IMR-90 (cell line): ENCODE measurements around the gene CEACAM16. TPM values are rescaled to one million over a fixed set of nuclear protein-coding genes. Genes with fewer than 3 reads are reported as not detected.
A peak's percentile ranks its signal among the peaks of the same experiment; 100 is the strongest.

Experiments
- ATAC-seq: fragments of 200-7000 bp; cut with Tn5 transposase; 2 replicates; pipeline ENCODE4 v1.9.1; 2020; ENCODE audit warnings: low read depth, mild to moderate bottlenecking, moderate library complexity
- BruUV-seq: library from RNA; stranded (reverse); fragments of 400-500 nt; replicated peaks from 2 replicates; lab custom pipeline; 2021; lab: Mats Ljungman, UMichigan
- CTCF ChIA-PET: fragments of 300-600 bp; formaldehyde crosslinking; extraction: SDS; loops from one replicate; lab custom pipeline; 2021; ENCODE audit warnings: antibody characterized with exemption; lab: Yijun Ruan, JAX
- POLR2A ChIA-PET: fragments of 300-600 bp; sonication (Branson Sonifier 250); formaldehyde crosslinking; loops from one replicate; lab custom pipeline; 2022; ENCODE audit warnings: antibody characterized with exemption; ENCODE audit not compliant: unreplicated experiment; lab: Charles Lee
- DNase-seq: peaks from one replicate; pipeline ENCODE4 v3.0.0; 2013
- H2AFZ ChIP-seq: replicated peaks from 2 replicates; pipeline ENCODE3; 2013; ENCODE audit warnings: low read length, mild to moderate bottlenecking; ENCODE audit not compliant: poor library complexity
- H2AK5ac ChIP-seq: 2 replicates; pipeline ENCODE4 v1.6.1; 2013; ENCODE audit warnings: low read depth, low read length, inconsistent platforms
- H2AK9ac ChIP-seq: replicated peaks from 2 replicates; pipeline ENCODE3; 2013; ENCODE audit warnings: mild to moderate bottlenecking, low read depth, low read length, moderate library complexity; ENCODE audit not compliant: poor library complexity
- H2BK120ac ChIP-seq: 2 replicates; pipeline ENCODE4 v1.6.1; 2013; ENCODE audit warnings: low read depth, low read length, inconsistent platforms
- H2BK15ac ChIP-seq: 3 replicates; pipeline ENCODE4 v1.6.1; 2013; ENCODE audit warnings: low read depth, low read length, inconsistent platforms
- H2BK20ac ChIP-seq: 2 replicates; pipeline ENCODE4 v1.6.1; 2013; ENCODE audit warnings: low read depth, mild to moderate bottlenecking, inconsistent platforms, low read length, moderate library complexity
- H2BK5ac ChIP-seq: 2 replicates; pipeline ENCODE4 v1.6.1; 2013; ENCODE audit warnings: mild to moderate bottlenecking, low read depth, low read length, inconsistent platforms; ENCODE audit not compliant: poor library complexity, severe bottlenecking
- H3K14ac ChIP-seq: replicated peaks from 2 replicates; pipeline ENCODE4 v1.6.1; 2013; ENCODE audit warnings: low read depth, low read length, inconsistent platforms
- H3K18ac ChIP-seq: 2 replicates; pipeline ENCODE4 v1.6.1; 2013; ENCODE audit warnings: low read depth, low read length, control low read depth
- H3K23ac ChIP-seq: 2 replicates; pipeline ENCODE4 v1.6.1; 2013; ENCODE audit warnings: low read depth, low read length, inconsistent platforms
- H3K27ac ChIP-seq: 2 replicates; pipeline ENCODE4 v1.5.1; 2013; ENCODE audit warnings: mild to moderate bottlenecking, control low read depth, low read length; ENCODE audit not compliant: insufficient read depth
- H3K27me3 ChIP-seq: 2 replicates; pipeline ENCODE4 v1.6.1; 2013; ENCODE audit warnings: low read length; ENCODE audit not compliant: control insufficient read depth, insufficient read depth
- H3K36me3 ChIP-seq: 2 replicates; pipeline ENCODE4 v1.6.1; 2013; ENCODE audit warnings: low read length, mixed read lengths; ENCODE audit not compliant: control insufficient read depth, insufficient read depth
- H3K4ac ChIP-seq: 2 replicates; pipeline ENCODE4 v1.6.1; 2013; ENCODE audit warnings: low read depth, low read length, inconsistent platforms
- H3K4me1 ChIP-seq: 2 replicates; pipeline ENCODE4 v1.6.1; 2013; ENCODE audit warnings: low read length, mixed read lengths; ENCODE audit not compliant: control insufficient read depth, insufficient read depth
- H3K4me2 ChIP-seq: 2 replicates; pipeline ENCODE4 v1.6.1; 2013; ENCODE audit warnings: low read depth, mild to moderate bottlenecking, control low read depth, low read length, moderate library complexity
- H3K4me3 ChIP-seq: 2 replicates; pipeline ENCODE4 v1.5.1; 2013; ENCODE audit warnings: low read depth, mild to moderate bottlenecking, control low read depth, low read length, moderate library complexity; ENCODE audit not compliant: insufficient read depth
- H3K56ac ChIP-seq: 2 replicates; pipeline ENCODE4 v1.6.1; 2013; ENCODE audit warnings: low read length, inconsistent platforms; ENCODE audit not compliant: insufficient read depth; ENCODE audit errors: extremely low read depth
- H3K79me1 ChIP-seq, 2 experiments: 2 replicates each; pipeline ENCODE4 v1.6.1; 2013; ENCODE audit warnings: low read length in 2 of 2, inconsistent platforms in 1 of 2, low read depth in 1 of 2
- H3K9ac ChIP-seq: 2 replicates; pipeline ENCODE4 v1.6.1; 2013; ENCODE audit warnings: low read depth, low read length, control low read depth
- H3K9me1 ChIP-seq: 2 replicates; pipeline ENCODE4 v1.6.1; 2013; ENCODE audit warnings: low read length, inconsistent platforms; ENCODE audit not compliant: insufficient read depth
- H3K9me3 ChIP-seq: 2 replicates; pipeline ENCODE4 v1.6.1; 2013; ENCODE audit warnings: low read length; ENCODE audit not compliant: control insufficient read depth, insufficient read depth
- H4K20me1 ChIP-seq: 2 replicates; pipeline ENCODE4 v1.6.1; 2013; ENCODE audit warnings: low read length, inconsistent platforms; ENCODE audit not compliant: insufficient read depth
- H4K5ac ChIP-seq: 2 replicates; pipeline ENCODE4 v1.6.1; 2013; ENCODE audit warnings: mild to moderate bottlenecking, low read depth, low read length, control low read depth
- H4K8ac ChIP-seq, 2 experiments: 2 replicates each; pipeline ENCODE4 v1.6.1; 2013; ENCODE audit warnings: low read depth in 2 of 2, low read length in 2 of 2, control low read depth in 1 of 2, inconsistent platforms in 1 of 2
- H4K91ac ChIP-seq: 2 replicates; pipeline ENCODE4 v1.6.1; 2013; ENCODE audit warnings: low read depth, low read length, inconsistent platforms; ENCODE audit not compliant: insufficient read depth
- BHLHE40 ChIP-seq: fragments of 150-350 bp; IDR thresholded peaks from 2 replicates; pipeline ENCODE4 v1.6.1; 2016; ENCODE audit warnings: mild to moderate bottlenecking, low read depth, low read length
- FOS ChIP-seq: fragments of 150-350 bp; IDR thresholded peaks from 2 replicates; pipeline ENCODE4 v1.6.1; 2016; ENCODE audit warnings: low read depth, low read length
- MAFK ChIP-seq: IDR thresholded peaks from 2 replicates; pipeline ENCODE4 v1.6.1; 2012; ENCODE audit warnings: low read depth, low read length, improper control_type of control experiment
- MAZ ChIP-seq: IDR thresholded peaks from 2 replicates; pipeline ENCODE4 v1.6.1; 2012; ENCODE audit warnings: low read depth, mild to moderate bottlenecking, low read length, improper control_type of control experiment, moderate library complexity, borderline replicate concordance
- MXI1 ChIP-seq: IDR thresholded peaks from 2 replicates; pipeline ENCODE4 v1.6.1; 2012; ENCODE audit warnings: low read depth, mild to moderate bottlenecking, low read length, moderate library complexity, borderline replicate concordance
- NFE2L2 ChIP-seq: fragments of 150-350 bp; IDR thresholded peaks from 2 replicates; pipeline ENCODE4 v1.6.1; 2016; ENCODE audit warnings: low read depth, mild to moderate bottlenecking, low read length
- POLR2A ChIP-seq: IDR thresholded peaks from 2 replicates; pipeline ENCODE4 v1.6.1; 2012; ENCODE audit warnings: mild to moderate bottlenecking, low read depth, low read length
- RCOR1 ChIP-seq: IDR thresholded peaks from 2 replicates; pipeline ENCODE4 v1.6.1; 2012; ENCODE audit warnings: mild to moderate bottlenecking, low read length, improper control_type of control experiment; ENCODE audit not compliant: insufficient replicate concordance
- WGBS, 2 experiments: methylation state at CpG; one replicate each; pipeline versions ENCODE4 v1.1.5 to v1.1.7; 2013; ENCODE audit warnings: missing lambda C conversion rate in 2 of 2; ENCODE audit not compliant: insufficient read length in 1 of 2; ENCODE audit errors: extremely low coverage in 2 of 2; 5-methylcytosine and 5-hydroxymethylcytosine counted together
- dilution Hi-C: fragments of 300-500 bp; cut with HindIII; formaldehyde crosslinking; loops from one replicate; pipeline ENCODE4 v1.14.3; 2018; ENCODE audit warnings: low sequenced_read_pairs; ENCODE audit not compliant: unreplicated experiment
- in situ Hi-C: fragments of 300-500 bp; cut with MboI; formaldehyde crosslinking; loops from 3 replicates; pipeline ENCODE4 v1.14.3; 2019; ENCODE audit warnings: low sequenced_read_pairs, inconsistent platforms, mixed read lengths
- intact Hi-C: fragments of 100-400 bp; cut with micrococcal nuclease; formaldehyde crosslinking; loops from 2 replicates; pipeline ENCODE4 v1.10.0; 2022
- polyA plus RNA-seq, 3 experiments: library from polyadenylated mRNA; depleted of rRNA; stranded (reverse); fragments of >200 nt; gene quantifications; 2 replicates each; pipeline ENCODE4 v1.2.3, GENCODE V29; 2012; ENCODE audit warnings: low replicate concordance in 1 of 3
- total RNA-seq: library from RNA; depleted of rRNA; stranded (reverse); fragments of >200 nt; gene quantifications from 2 replicates; pipeline ENCODE4 v1.2.3, GENCODE V29; 2012

The CEACAM16 gene
- total and polyA plus RNA-seq, 2 of the 4 experiments (the other 2 are of a cell fraction) = not detected

GRCh38 chr19:44756089-44756562 is 57.2 kb downstream of the CEACAM16 start:
- H2BK5ac ChIP-seq = no peak overlapping the region
- DNase-seq (no peak), ATAC-seq (no peak)
- peak overlapping the region; percentile 78; the same call in 1 of the 2 replicates for H4K91ac ChIP-seq
- H3K18ac ChIP-seq = no peak overlapping the region
- H3K4ac ChIP-seq = peak overlapping the region; percentile 78
- peaks cover 54% of the 10 kb centered on the region for H3K4me1 ChIP-seq
- H3K27me3 ChIP-seq = no peaks in the 10 kb centered on the region
- BruUV-seq = no TSS peak
- H3K4me2 ChIP-seq = no peak overlapping the region
- intact Hi-C loops = loop anchor here (5.0 kb wide), 1 partner anchor 34 kb away; no protein-coding TSS in a partner anchor
- peak overlapping the region; percentile 91 for H2AK5ac ChIP-seq
- dilution Hi-C loops = no loop called here
- H3K9ac ChIP-seq = no peak overlapping the region
- H3K23ac ChIP-seq = no peak overlapping the region
- ChIA-PET POLR2A (no interaction called here), CTCF (interaction anchor here (1.4 kb wide), 1 partner anchor 32 kb away, joined by 4 read pairs; no protein-coding TSS in a partner anchor)
- H3K9me3 ChIP-seq = no peaks in the 10 kb centered on the region
- peak overlapping the region; percentile 29; the same call in 1 of the 2 replicates for H2BK120ac ChIP-seq
- no peak overlapping the region for H4K5ac ChIP-seq
- no peak overlapping the region for H2AK9ac ChIP-seq
- H4K20me1 ChIP-seq = peaks cover 22% of the 10 kb centered on the region
- H3K27ac ChIP-seq = peak overlapping the region; percentile 2
- H3K56ac ChIP-seq = no peak overlapping the region
- in situ Hi-C loops = no loop called here
- H4K8ac ChIP-seq = no peak overlapping the region
- peak overlapping the region; percentile 5; the same call in 1 of the 2 replicates for H3K14ac ChIP-seq
- peaks cover 26 to 73% of the 10 kb centered on the region in 2 experiments for H3K79me1 ChIP-seq
- H3K9me1 ChIP-seq = peaks cover 18% of the 10 kb centered on the region
- no peak overlapping the region for H2AFZ ChIP-seq
- no peak for TF ChIP-seq RCOR1
- peak; percentile 0; the same call in 1 of the 2 replicates for TF ChIP-seq POLR2A
- no peak for TF ChIP-seq FOS
- TF ChIP-seq BHLHE40 = no peak
- TF ChIP-seq MAFK = no peak
- no peak for TF ChIP-seq MXI1
- TF ChIP-seq NFE2L2 = no peak
- TF ChIP-seq MAZ = no peak
- no peak overlapping the region for H2BK15ac ChIP-seq
- peaks cover 59% of the 10 kb centered on the region for H3K36me3 ChIP-seq
- no peak overlapping the region for H3K4me3 ChIP-seq
- H2BK20ac ChIP-seq = no peak overlapping the region; the same call in 1 of the 2 replicates
- no CpG with 5 or more reads among the region's 7 CpGs for WGBS, 2 experiments
